GM18511 (cell line): ENCODE measurements around the gene NADSYN1.

Experiments used
- ATAC-seq: cut with Tn5 transposase; IDR thresholded peaks from one replicate; pipeline ENCODE4 v1.9.1; 2021; ENCODE audit warnings: mild to moderate bottlenecking, moderate library complexity; ENCODE audit not compliant: unreplicated experiment

NADSYN1 gene

GRCh38 chr11:71542879-71543777 lies 90.1 kb downstream of the NADSYN1 start:
- ATAC-seq: no peak

GRCh38 chr11:71543866-71544265 lies 90.9 kb downstream of the NADSYN1 start:
- ATAC-seq: no peak

GRCh38 chr11:71544525-71545214 lies 91.7 kb downstream of the NADSYN1 start:
- no peak for ATAC-seq

- ATAC-seq: no peak
Measured at GRCh38 chr11:71545405-71545966, 92.5 kb downstream of the NADSYN1 start.

GRCh38 chr11:71548120-71548519 lies 95.1 kb downstream of the NADSYN1 start, which contains the start of gene KRTAP5-9:
Gene KRTAP5-9 (plus strand): TSS chr11:71548420. CDS start chr11:71548658, 238 bp downstream.
- no peak for ATAC-seq

GRCh38 chr11:71548716-71549151 lies 95.7 kb downstream of the NADSYN1 start:
- no peak for ATAC-seq
